Heart left ventricle (tissue), 13 donors: ENCODE data around the gene IL23A.

Source experiments
- CTCF ChIP-seq, 12 donors: fragments of 200-600 bp; sonication (generic) in 4 of 12; IDR thresholded peaks; one replicate each; pipeline versions ENCODE4 v1.5.0 to v1.8.0; 2018 to 2022; ENCODE audit warnings: antibody characterized with exemption in 12 of 12, mild to moderate bottlenecking in 5 of 12
- POLR2A ChIP-seq, 2 donors: fragments of 450-650 bp; IDR thresholded peaks; one replicate each; pipeline ENCODE4 v1.6.1; 2017; ENCODE audit warnings: antibody characterized with exemption in 2 of 2, mild to moderate bottlenecking in 2 of 2, moderate library complexity in 2 of 2
- donor health status: ischemic (EF 13 %, LVEDD 7.1; RV severe dilation, severe dysfunction).
- donor health status: DM: no; HTN: yes; CAD: no.
- donor health status: DM: no; HTN: no; CAD: no.
- donor health status: ischemic (EF 25% LVEDD 6.9; RV normal size, moderate dysfunction).
- donor health status: ischemic (EF 25% LVEDD 5.7; RV mildly dilated, moderate dysfunction).
- donor health status: ischemic (EF 35%, LVEDD 5.7; RV mildly dilated, moderate dysfunction).
- donor health status: nonischemic (EF 11% LVEDD 7.7; RV severe dilation, severe dysfunction).
- donor health status: DM: yes; HTN: yes; CAD: no.
- donor health status: PGD.
- donor health status: ischemic (EF 29% LVEDD 5.4; RV normal size, mild dysfunction).
- donor health status: nonischemic (EF 23%, LVEDD 6.1; RV moderate dilation, normal function).

DNA sequence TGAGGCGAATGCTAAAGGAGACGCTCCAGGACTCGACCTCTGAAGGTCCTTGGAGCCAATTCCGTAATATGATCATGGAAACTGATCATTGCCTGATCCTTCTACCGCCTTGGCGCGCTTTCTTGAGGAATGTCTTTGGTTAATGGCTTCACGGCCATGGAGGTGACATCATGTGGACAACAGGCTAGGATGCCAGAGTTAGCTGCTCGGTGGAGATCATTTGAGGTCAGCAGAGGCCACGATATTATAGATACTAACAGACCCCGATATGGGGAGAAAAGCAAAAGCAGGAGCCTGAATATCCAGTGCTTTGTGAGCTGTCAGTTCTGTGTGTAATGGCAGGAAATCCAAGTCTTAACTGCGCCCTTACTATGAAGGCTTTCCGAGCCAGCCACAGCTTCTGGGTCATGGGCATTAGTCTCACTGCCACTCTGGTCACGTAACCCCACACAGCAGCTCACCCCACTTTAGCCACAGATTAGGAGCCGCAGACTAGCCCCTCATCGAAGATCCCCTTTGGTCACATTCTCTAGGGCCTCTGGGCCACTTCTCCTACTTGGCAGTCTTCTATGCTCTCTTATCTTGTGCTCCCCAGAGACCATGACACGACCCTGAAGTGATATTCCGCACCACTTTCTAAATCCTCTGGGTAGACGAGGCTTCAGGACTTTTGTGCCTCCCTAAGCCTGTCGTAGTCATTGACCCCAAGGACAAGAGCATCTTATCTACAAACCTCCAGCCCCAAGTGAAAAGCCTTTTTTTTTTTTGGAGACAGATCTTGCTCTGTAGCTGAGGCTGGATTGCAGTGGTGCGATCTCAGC, 37.8 kb upstream of the IL23A start:
- TF ChIP-seq CTCF (IDR thresholded peaks at IDR 0.05) (no peak), POLR2A (IDR thresholded peaks at IDR 0.05) (no peak)
